Right forelimb (tissue), 1 donor: ENCODE results near the gene ADAMTS2.

Experiments used
- DNase-seq: peaks from one replicate; pipeline ENCODE4 v3.0.0-alpha.2; 2018

Gene ADAMTS2

GRCh38 chr5:179171816-179172745, 173.2 kb downstream of the ADAMTS2 start:
- DNase-seq = no peak

DNA sequence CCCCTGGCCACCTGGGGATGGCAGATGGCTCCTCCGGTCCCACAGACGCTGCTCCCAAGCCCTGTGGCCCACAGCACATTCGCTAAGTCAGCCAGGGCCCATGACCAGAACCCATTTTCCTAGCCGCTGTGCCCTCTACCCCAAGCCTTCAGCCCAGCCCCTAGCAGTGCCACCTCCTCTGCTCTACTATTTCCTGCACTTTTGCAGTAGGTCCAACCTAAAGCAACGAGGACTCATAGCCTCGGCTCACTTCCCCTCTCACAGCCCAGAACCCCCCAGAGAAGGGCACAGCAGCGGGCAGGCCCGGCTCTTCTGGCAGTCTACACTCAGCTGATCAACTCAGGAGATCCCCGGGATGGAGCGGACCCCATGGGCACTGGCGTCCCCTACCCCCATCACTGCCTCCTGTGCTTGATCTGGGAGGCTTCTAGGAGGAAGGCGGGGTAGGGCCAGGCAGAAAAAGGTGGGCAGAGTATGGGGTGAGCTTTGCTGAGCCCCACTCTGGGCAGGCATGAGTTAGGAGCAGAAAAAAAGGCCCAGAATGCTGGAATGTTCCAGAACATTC, 173.9 kb downstream of the ADAMTS2 start:
- DNase-seq = no peak

DNA sequence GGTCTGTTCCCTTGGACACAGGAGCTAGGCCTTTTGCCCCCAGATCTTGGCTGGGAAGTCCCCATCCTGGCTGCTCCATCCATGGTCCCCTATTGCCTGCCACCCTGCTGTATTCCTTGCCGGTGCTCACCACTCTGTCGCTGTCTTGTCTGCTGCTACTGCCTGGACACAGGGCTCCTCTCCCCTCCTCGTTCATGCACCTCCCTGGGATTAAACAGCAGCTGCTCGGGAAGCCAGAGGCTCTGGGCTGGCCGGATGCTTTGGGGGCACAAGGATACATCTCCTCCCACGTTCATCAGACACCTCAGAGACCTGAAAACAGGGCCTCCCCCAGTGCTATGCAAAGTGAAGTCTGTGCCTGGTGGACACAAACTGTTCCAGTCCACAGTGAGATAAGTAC, 174.7 kb downstream of the ADAMTS2 start:
- DNase-seq = no peak

DNA sequence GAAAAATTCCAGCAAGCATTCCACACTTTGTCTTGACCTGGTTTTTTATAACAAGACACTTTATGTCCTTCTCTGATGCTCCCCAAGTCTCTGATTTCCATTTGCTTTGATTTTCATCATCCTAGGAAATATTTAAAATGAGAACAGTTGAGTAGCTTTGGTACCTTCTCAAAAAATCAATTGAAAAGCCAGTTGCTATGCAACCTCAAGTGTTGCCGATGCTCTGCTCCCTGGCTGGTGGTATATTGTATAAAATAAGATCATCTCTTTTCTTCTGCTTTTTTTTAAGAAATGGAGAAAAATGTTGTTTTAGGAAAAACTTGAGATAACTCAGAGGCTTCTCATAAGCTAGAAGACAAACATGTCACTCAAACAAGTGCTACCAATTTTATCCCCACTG, 175.4 kb downstream of the ADAMTS2 start:
- DNase-seq = no peak

GRCh38 chr5:179168664-179169063, 176.6 kb downstream of the ADAMTS2 start:
- DNase-seq = peak; percentile 42

- peak; percentile 37 for DNase-seq
Measured at GRCh38 chr5:179167871-179168451, 177.3 kb downstream of the ADAMTS2 start.

GRCh38 chr5:179166886-179167841, 178.1 kb downstream of the ADAMTS2 start:
- DNase-seq = peak; percentile 83

- peak; percentile 33 for DNase-seq
Measured at GRCh38 chr5:179166171-179166885, 178.9 kb downstream of the ADAMTS2 start.

DNA sequence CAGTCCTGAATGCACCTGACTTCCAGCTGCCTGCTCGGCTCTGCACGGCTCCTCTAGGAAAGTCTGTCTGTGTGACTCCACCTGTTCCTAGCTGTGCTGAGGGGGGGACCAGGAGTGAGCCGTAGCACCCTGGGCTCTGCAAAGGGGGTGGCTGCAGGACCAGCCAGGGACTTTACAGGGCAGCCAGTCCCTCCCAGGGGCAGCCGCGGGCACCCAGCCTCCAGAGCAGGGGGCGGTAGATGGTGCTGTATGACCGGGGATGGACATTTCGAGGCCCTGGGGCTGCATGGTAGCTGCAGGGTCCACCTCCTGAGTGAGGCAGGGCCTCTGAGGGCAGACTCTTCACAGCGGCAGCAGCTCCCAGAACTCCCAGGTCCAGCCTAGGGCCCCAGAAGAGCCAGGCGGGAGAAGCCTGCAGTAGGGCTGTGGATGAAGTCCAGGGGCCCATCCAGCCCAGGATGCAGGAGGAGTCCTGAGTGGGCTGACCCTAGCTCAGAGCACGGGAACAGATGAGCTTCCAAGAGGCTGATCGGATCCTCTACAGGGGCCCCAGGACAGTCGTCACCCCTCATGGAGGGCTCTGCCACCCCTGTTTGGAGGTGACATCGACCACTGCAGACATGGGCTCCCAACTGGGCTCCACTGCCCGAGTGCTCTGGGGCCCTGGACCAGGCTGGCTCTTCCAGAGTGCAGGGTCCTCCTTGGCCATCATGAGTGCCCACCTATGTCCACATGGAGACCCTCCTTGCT, 179.7 kb downstream of the ADAMTS2 start:
- peak; percentile 30 for DNase-seq

DNA sequence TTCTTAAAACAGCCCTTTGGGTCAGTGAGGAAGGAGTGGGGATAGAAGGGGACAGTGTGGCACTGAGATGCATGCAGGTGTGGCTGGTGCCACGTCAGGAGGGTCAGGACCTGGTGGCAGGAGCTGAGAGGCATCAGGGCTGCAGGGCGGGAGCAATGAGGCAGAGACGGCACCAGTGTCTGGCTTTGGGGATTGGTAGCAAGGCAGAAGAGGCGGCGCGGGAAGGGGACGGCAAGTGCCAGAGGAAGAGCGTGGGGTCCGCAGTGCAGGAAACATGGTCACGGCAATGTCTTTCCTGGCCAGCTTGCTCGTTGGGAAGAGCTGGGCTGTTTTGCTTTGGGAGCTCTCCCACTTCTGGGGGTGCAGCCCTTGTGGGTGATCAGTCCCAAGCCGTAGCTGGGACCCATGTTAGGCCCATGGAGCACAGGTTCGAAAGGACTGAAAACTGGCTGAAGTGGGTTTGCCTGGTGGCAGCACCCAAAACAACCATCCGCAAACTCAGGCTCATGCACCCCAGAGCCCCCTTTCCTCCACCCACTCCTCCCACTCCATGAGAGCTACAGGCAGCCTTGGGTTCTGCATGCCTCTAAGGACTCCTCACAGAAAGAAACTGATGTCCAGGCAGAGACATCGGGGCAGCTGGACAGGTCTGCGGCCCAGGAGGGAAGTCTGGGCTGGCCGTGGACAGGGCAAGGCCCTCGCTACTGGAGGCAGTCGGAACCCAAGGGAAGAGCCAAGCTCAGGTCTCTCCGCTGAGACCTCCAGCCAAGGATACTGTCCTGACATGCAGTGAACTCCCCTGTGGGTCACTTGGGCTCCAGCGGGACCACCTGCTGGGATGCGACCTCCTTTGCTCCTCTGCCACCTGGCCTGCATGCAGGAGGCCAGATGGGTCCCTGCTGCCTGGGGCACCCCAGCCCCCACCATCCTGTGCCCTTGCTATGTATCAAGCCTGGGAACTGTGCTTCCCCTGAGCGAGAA, 180.6 kb downstream of the ADAMTS2 start:
- peak; percentile 39 for DNase-seq

GRCh38 chr5:179163236-179164155, 181.8 kb downstream of the ADAMTS2 start:
- DNase-seq = peak; percentile 35

- DNase-seq = peak; percentile 27
Measured at GRCh38 chr5:179162351-179163235, 182.7 kb downstream of the ADAMTS2 start.

- DNase-seq = peak; percentile 11
Measured at GRCh38 chr5:179161901-179162300, 183.4 kb downstream of the ADAMTS2 start.

DNA sequence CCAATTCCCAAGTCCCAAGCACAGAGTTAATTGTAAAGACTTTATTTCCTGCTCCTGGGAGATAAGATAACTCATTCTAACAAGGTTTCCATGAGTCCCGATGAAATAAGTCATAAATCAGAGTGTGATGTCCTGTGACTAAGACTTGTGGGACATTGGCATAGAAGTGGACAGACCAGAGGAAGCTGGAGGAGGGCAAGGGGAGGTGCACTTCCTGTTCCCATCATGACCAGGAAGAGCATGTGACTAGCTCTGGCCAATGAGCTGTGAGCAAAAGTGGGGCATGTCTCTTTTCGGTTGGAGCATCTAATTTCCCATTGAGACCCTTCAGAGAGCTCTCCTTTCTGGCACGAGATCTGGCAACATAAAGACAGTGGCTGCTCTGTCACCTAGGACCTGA, 184.7 kb downstream of the ADAMTS2 start:
- peak; percentile 4 for DNase-seq

DNA sequence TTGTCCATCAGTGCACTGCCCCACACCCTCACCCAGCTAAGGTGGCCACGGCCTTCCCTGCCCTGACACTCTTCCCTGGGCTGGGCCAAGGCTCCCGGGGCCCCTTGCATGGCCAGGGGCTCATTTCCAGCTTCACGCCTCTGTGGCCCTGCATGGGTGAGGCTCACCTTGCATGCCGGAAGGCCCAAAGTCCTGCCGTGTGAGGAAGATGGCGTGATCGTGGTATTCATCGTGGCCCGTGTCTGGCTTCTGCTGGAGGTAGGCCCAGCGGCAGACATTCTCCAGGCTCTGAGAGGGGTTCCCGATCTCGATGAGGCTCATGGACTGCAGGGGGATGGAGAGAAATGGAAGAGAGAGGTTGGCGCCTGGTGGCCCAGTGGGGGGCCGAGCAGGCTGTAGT, 186.7 kb downstream of the ADAMTS2 start:
- DNase-seq = peak; percentile 19

GRCh38 chr5:179154991-179155955, 190.0 kb downstream of the ADAMTS2 start:
- DNase-seq = peak; percentile 38
